Endodermal cell (in vitro differentiated cells): Measurements from ENCODE around the gene NEK8. TPM values are rescaled to one million over a fixed set of nuclear protein-coding genes. Genes with fewer than 3 reads are reported as not detected.
A peak's percentile ranks its signal among the peaks of the same experiment; 100 is the strongest.
"Not testable (repeated sequence)": the region's sequence is repeated elsewhere in the genome, so short reads cannot be mapped to it uniquely, and the experiment has no call there.

Source experiments
- DNase-seq: peaks from one replicate; pipeline ENCODE4 v3.0.0-alpha.2; 2017
- H3K27ac ChIP-seq: 2 replicates; pipeline ENCODE4 v1.5.1; 2013; ENCODE audit warnings: mild to moderate bottlenecking, low read depth, low read length, moderate library complexity
- H3K27me3 ChIP-seq: 2 replicates; pipeline ENCODE4 v1.6.1; 2013; ENCODE audit warnings: mild to moderate bottlenecking, low read length, moderate library complexity; ENCODE audit not compliant: insufficient read depth, control insufficient read depth, poor library complexity, severe bottlenecking
- H3K36me3 ChIP-seq: 2 replicates; pipeline ENCODE4 v1.7.0; 2013; ENCODE audit warnings: mild to moderate bottlenecking, low read length, moderate library complexity; ENCODE audit not compliant: control insufficient read depth, insufficient read depth
- H3K4me1 ChIP-seq: one replicate; pipeline ENCODE4 v1.7.0; 2013; ENCODE audit warnings: low read length; ENCODE audit not compliant: control insufficient read depth, insufficient read depth
- H3K4me3 ChIP-seq: 2 replicates; pipeline ENCODE4 v1.5.1; 2013; ENCODE audit warnings: mild to moderate bottlenecking, low read length, moderate library complexity
- H3K9ac ChIP-seq: 2 replicates; pipeline ENCODE4 v1.6.1; 2013; ENCODE audit warnings: mild to moderate bottlenecking, low read length, moderate library complexity; ENCODE audit not compliant: poor library complexity, severe bottlenecking; ENCODE audit errors: extremely low read depth
- H3K9me3 ChIP-seq: 2 replicates; pipeline ENCODE4 v1.6.1; 2013; ENCODE audit warnings: mild to moderate bottlenecking, low read length, moderate library complexity; ENCODE audit not compliant: control insufficient read depth
- H3K27ac Mint-ChIP-seq: 2 replicates; pipeline ENCODE4 v1.8.0; 2020; ENCODE audit warnings: mixed read lengths
- H3K27me3 Mint-ChIP-seq: 2 replicates; pipeline ENCODE4 v1.8.0; 2021; ENCODE audit warnings: mild to moderate bottlenecking, mixed read lengths; ENCODE audit not compliant: insufficient read depth
- H3K36me3 Mint-ChIP-seq: 2 replicates; pipeline ENCODE4 v1.8.0; 2020; ENCODE audit warnings: low read depth, mixed read lengths
- H3K4me1 Mint-ChIP-seq: 2 replicates; pipeline ENCODE4 v1.8.0; 2020; ENCODE audit warnings: mixed read lengths
- H3K4me3 Mint-ChIP-seq: 2 replicates; pipeline ENCODE4 v1.8.0; 2020; ENCODE audit warnings: mild to moderate bottlenecking, moderate library complexity, mixed read lengths
- H3K9me3 Mint-ChIP-seq: 2 replicates; pipeline ENCODE4 v1.8.0; 2020; ENCODE audit warnings: mild to moderate bottlenecking, mixed read lengths
- CTCF ChIP-seq: fragments of 200-600 bp; sonication (generic); conservative IDR thresholded peaks from 2 replicates; pipeline ENCODE4 v1.5.0; 2021; ENCODE audit warnings: antibody characterized with exemption, mild to moderate bottlenecking
- WGBS, 2 experiments: methylation state at CpG; one replicate each; pipeline versions ENCODE4 v1.1.5 to v1.1.7; 2013; ENCODE audit warnings: missing lambda C conversion rate in 2 of 2, mixed read lengths in 1 of 2; ENCODE audit not compliant: insufficient coverage in 1 of 2, insufficient read length in 1 of 2; 5-methylcytosine and 5-hydroxymethylcytosine counted together
- total RNA-seq, 2 donors: library from RNA; stranded (reverse); fragmentation: NEBNext Ultra II Directional in 1 of 2; extraction: Animal tissue kit (Norgen Biotek cat#: 25700) in 1 of 2; gene quantifications; 2 replicates in 1 of 2; 3 replicates in 1 of 2; pipeline ENCODE4 v1.2.1, GENCODE V29; 2021

NEK8 gene
- total RNA-seq, 2 donors from 2014 or later = 11.2 to 15.7 TPM

- no peaks in the 10 kb centered on the region for H3K9me3 ChIP-seq
- peak overlapping the region; percentile 82 for H3K9ac ChIP-seq
- Mint-ChIP-seq H3K27ac (peak overlapping the region; percentile 94), H3K36me3 (peaks cover 54% of the 10 kb centered on the region), H3K4me1 (peaks cover 34% of the 10 kb centered on the region), H3K27me3 (no peaks in the 10 kb centered on the region), H3K9me3 (no peaks in the 10 kb centered on the region), H3K4me3 (peak overlapping the region; percentile 99)
- H3K4me1 ChIP-seq = peaks cover 6% of the 10 kb centered on the region
- TF ChIP-seq CTCF = no peak
- peaks cover 52% of the 10 kb centered on the region for H3K36me3 ChIP-seq
- no peaks in the 10 kb centered on the region for H3K27me3 ChIP-seq
- H3K27ac ChIP-seq = peak overlapping the region; percentile 92
- WGBS, 2 experiments = 18 to 21% methylated on average over 14 to 17 of the region's 18 CpGs
- no peak for DNase-seq
- peak overlapping the region; percentile 97 for H3K4me3 ChIP-seq
These were observed 10.1 kb upstream of the NEK8 start for GRCh38 chr17:28718333-28719020.

GRCh38 chr17:28719021-28719433, 9.6 kb upstream of the NEK8 start:
- Mint-ChIP-seq H3K4me3 (peak overlapping the region; percentile 99), H3K27ac (peak overlapping the region; percentile 95), H3K27me3 (no peaks in the 10 kb centered on the region), H3K4me1 (peaks cover 36% of the 10 kb centered on the region), H3K36me3 (peaks cover 56% of the 10 kb centered on the region), H3K9me3 (no peaks in the 10 kb centered on the region)
- Histone ChIP-seq H3K9ac (peak overlapping the region; percentile 93), H3K4me1 (peaks cover 6% of the 10 kb centered on the region), H3K4me3 (peak overlapping the region; percentile 94), H3K27ac (peak overlapping the region; percentile 87), H3K36me3 (peaks cover 53% of the 10 kb centered on the region), H3K27me3 (no peaks in the 10 kb centered on the region), H3K9me3 (no peaks in the 10 kb centered on the region)
- no peak for TF ChIP-seq CTCF
- no peak for DNase-seq
- WGBS, 2 experiments = 29 to 33% methylated on average over 15 to 17 of the region's 18 CpGs

GRCh38 chr17:28720247-28720996, 8.2 kb upstream of the NEK8 start:
- peak overlapping the region; percentile 94 for H3K4me3 ChIP-seq
- peak overlapping the region; percentile 95 for H3K27ac Mint-ChIP-seq
- H3K27ac ChIP-seq = peak overlapping the region; percentile 72
- WGBS, 2 experiments = 0 to 2% methylated on average over 9 to 28 of the region's 30 CpGs
- no peak for DNase-seq
- TF ChIP-seq CTCF = peak; percentile 59
- no peaks in the 10 kb centered on the region for H3K27me3 Mint-ChIP-seq
- H3K36me3 Mint-ChIP-seq = peaks cover 49% of the 10 kb centered on the region
- H3K4me3 Mint-ChIP-seq = peak overlapping the region; percentile 99
- peaks cover 47% of the 10 kb centered on the region for H3K36me3 ChIP-seq
- no peaks in the 10 kb centered on the region for H3K27me3 ChIP-seq
- H3K9ac ChIP-seq = peak overlapping the region; percentile 93
- H3K9me3 Mint-ChIP-seq = no peaks in the 10 kb centered on the region
- peaks cover 6% of the 10 kb centered on the region for H3K4me1 ChIP-seq
- peaks cover 48% of the 10 kb centered on the region for H3K4me1 Mint-ChIP-seq
- no peaks in the 10 kb centered on the region for H3K9me3 ChIP-seq

GRCh38 chr17:28720997-28721329, 7.6 kb upstream of the NEK8 start:
- DNase-seq, H3K9me3 ChIP-seq, H3K4me1 ChIP-seq, H3K27me3 ChIP-seq, H3K27ac ChIP-seq, H3K9me3 Mint-ChIP-seq, H3K27me3 Mint-ChIP-seq: not testable (repeated sequence)
- peaks cover 47% of the 10 kb centered on the region for H3K36me3 Mint-ChIP-seq
- H3K4me3 ChIP-seq = peak overlapping the region; percentile 94
- H3K4me3 Mint-ChIP-seq = peak overlapping the region; percentile 99
- H3K27ac Mint-ChIP-seq = peak overlapping the region; percentile 95
- H3K4me1 Mint-ChIP-seq = peaks cover 47% of the 10 kb centered on the region
- H3K36me3 ChIP-seq = peaks cover 42% of the 10 kb centered on the region
- WGBS, 2 experiments = 21 to 25% methylated on average over 16 to 19 of the region's 19 CpGs
- peak overlapping the region; percentile 93 for H3K9ac ChIP-seq
